H9 (cell line): Measurements from ENCODE around the gene PACC1. TPM values are rescaled to one million over a fixed set of nuclear protein-coding genes. Genes with fewer than 3 reads are reported as not detected.
A peak's percentile ranks its signal among the peaks of the same experiment; 100 is the strongest.

Source experiments
- DNase-seq: peaks from one replicate; pipeline ENCODE4 v3.0.0-alpha.2; 2017
- H2AFZ ChIP-seq: one replicate; pipeline ENCODE4 v1.6.1; 2013; ENCODE audit warnings: mild to moderate bottlenecking, low read length, control low read depth, moderate library complexity
- H2AK5ac ChIP-seq: 2 replicates; pipeline ENCODE4 v1.6.1; 2013; ENCODE audit warnings: low read length, control low read depth, mixed read lengths; ENCODE audit not compliant: insufficient read length
- H2BK120ac ChIP-seq: one replicate; pipeline ENCODE4 v1.6.1; 2013; ENCODE audit warnings: low read depth, mild to moderate bottlenecking, low read length, control low read depth, inconsistent platforms; ENCODE audit not compliant: poor library complexity, severe bottlenecking
- H2BK12ac ChIP-seq: 2 replicates; pipeline ENCODE4 v1.6.1; 2013; ENCODE audit warnings: low read length, control low read depth, mixed read lengths, low read depth; ENCODE audit not compliant: insufficient read length
- H2BK15ac ChIP-seq: 2 replicates; pipeline ENCODE4 v1.6.1; 2013; ENCODE audit warnings: low read depth, low read length, control low read depth
- H2BK20ac ChIP-seq: one replicate; pipeline ENCODE4 v1.6.1; 2013; ENCODE audit warnings: low read depth, mild to moderate bottlenecking, low read length, control low read depth, inconsistent platforms; ENCODE audit not compliant: poor library complexity, severe bottlenecking
- H2BK5ac ChIP-seq: 2 replicates; pipeline ENCODE4 v1.6.1; 2013; ENCODE audit warnings: low read length, control low read depth, mixed read lengths; ENCODE audit not compliant: insufficient read length
- H3K14ac ChIP-seq: 2 replicates; pipeline ENCODE4 v1.6.1; 2013; ENCODE audit warnings: low read length, control low read depth; ENCODE audit not compliant: insufficient read depth
- H3K18ac ChIP-seq: 2 replicates; pipeline ENCODE4 v1.6.1; 2013; ENCODE audit warnings: low read depth, mild to moderate bottlenecking, mixed read lengths, low read length, control low read depth; ENCODE audit not compliant: insufficient read length
- H3K23ac ChIP-seq: 2 replicates; pipeline ENCODE4 v1.6.1; 2013; ENCODE audit warnings: low read length, control low read depth, mixed read lengths, low read depth; ENCODE audit not compliant: insufficient read length
- H3K23me2 ChIP-seq: 2 replicates; pipeline ENCODE4 v1.6.1; 2013; ENCODE audit warnings: low read depth, mild to moderate bottlenecking, mixed read lengths, low read length, control low read depth; ENCODE audit not compliant: insufficient read length, poor library complexity, severe bottlenecking
- H3K27ac ChIP-seq: 2 replicates; pipeline ENCODE4 v1.5.1; 2013; ENCODE audit warnings: low read length, control low read depth, mixed read lengths, low read depth; ENCODE audit not compliant: insufficient read length
- H3K27me3 ChIP-seq: 2 replicates; pipeline ENCODE4 v1.6.1; 2013; ENCODE audit warnings: low read length, control low read depth, inconsistent platforms; ENCODE audit not compliant: insufficient read depth
- H3K4ac ChIP-seq: 2 replicates; pipeline ENCODE4 v1.6.1; 2013; ENCODE audit warnings: low read depth, mild to moderate bottlenecking, control low read depth, inconsistent platforms, low read length, moderate library complexity
- H3K4me1 ChIP-seq: 2 replicates; pipeline ENCODE4 v1.6.1; 2013; ENCODE audit warnings: low read length, control low read depth, inconsistent platforms; ENCODE audit not compliant: insufficient read depth
- H3K4me2 ChIP-seq: 2 replicates; pipeline ENCODE4 v1.6.1; 2013; ENCODE audit warnings: low read length, control low read depth, mixed read lengths; ENCODE audit not compliant: insufficient read length, insufficient read depth
- H3K56ac ChIP-seq: 2 replicates; pipeline ENCODE4 v1.6.1; 2013; ENCODE audit warnings: low read depth, mild to moderate bottlenecking, mixed read lengths, low read length, control low read depth; ENCODE audit not compliant: insufficient read length
- H3K79me1 ChIP-seq: 2 replicates; pipeline ENCODE4 v1.6.1; 2013; ENCODE audit warnings: low read depth, mild to moderate bottlenecking, moderate library complexity, low read length, control low read depth, inconsistent platforms; ENCODE audit not compliant: insufficient read depth, poor library complexity, severe bottlenecking
- H3K79me2 ChIP-seq: 2 replicates; pipeline ENCODE4 v1.6.1; 2013; ENCODE audit warnings: low read length, control low read depth, inconsistent platforms; ENCODE audit not compliant: insufficient read depth
- H3K9ac ChIP-seq: 2 replicates; pipeline ENCODE4 v1.6.1; 2013; ENCODE audit warnings: low read length, control low read depth, mixed read lengths; ENCODE audit not compliant: insufficient read length; ENCODE audit errors: extremely low read depth
- H3K9me3 ChIP-seq: one replicate; pipeline ENCODE4 v1.6.1; 2013; ENCODE audit warnings: low read depth, low read length, inconsistent platforms; ENCODE audit not compliant: control insufficient read depth
- H3T11ph ChIP-seq: one replicate; pipeline ENCODE4 v1.6.1; 2013; ENCODE audit warnings: mild to moderate bottlenecking, low read length, control low read depth, inconsistent platforms
- H4K20me1 ChIP-seq: one replicate; pipeline ENCODE4 v1.6.1; 2013; ENCODE audit not compliant: control insufficient read depth, insufficient read length, insufficient read depth
- H4K5ac ChIP-seq: 2 replicates; pipeline ENCODE4 v1.6.1; 2013; ENCODE audit warnings: low read depth, mild to moderate bottlenecking, mixed read lengths, low read length, control low read depth; ENCODE audit not compliant: insufficient read length
- H4K8ac ChIP-seq: replicated peaks from 2 replicates; pipeline ENCODE4 v1.6.1; 2013; ENCODE audit warnings: low read length, control low read depth, mixed read lengths, low read depth; ENCODE audit not compliant: insufficient read length
- H4K91ac ChIP-seq: 2 replicates; pipeline ENCODE4 v1.6.1; 2013; ENCODE audit warnings: low read depth, mild to moderate bottlenecking, moderate library complexity, mixed read lengths, low read length, control low read depth; ENCODE audit not compliant: insufficient read length
- H3K27ac Mint-ChIP-seq, 3 experiments: 2 replicates in 2 of 3; 3 replicates in 1 of 3; pipeline ENCODE4 v1.8.0; 2020 to 2021; ENCODE audit warnings: mixed read lengths in 3 of 3, mild to moderate bottlenecking in 1 of 3, moderate library complexity in 1 of 3
- H3K27me3 Mint-ChIP-seq: 2 replicates; pipeline ENCODE4 v1.8.0; 2021; ENCODE audit warnings: low read depth, mild to moderate bottlenecking, moderate library complexity, mixed read lengths
- H3K36me3 Mint-ChIP-seq, 3 experiments: 2 replicates in 2 of 3; 3 replicates in 1 of 3; pipeline ENCODE4 v1.8.0; 2020 to 2021; ENCODE audit warnings: low read depth in 3 of 3, mixed read lengths in 3 of 3; ENCODE audit not compliant: insufficient read depth in 1 of 3
- H3K4me1 Mint-ChIP-seq, 2 experiments: 2 replicates each; pipeline ENCODE4 v1.8.0; 2020; ENCODE audit warnings: mixed read lengths in 2 of 2
- H3K4me3 Mint-ChIP-seq, 2 experiments: 2 replicates in 1 of 2; 3 replicates in 1 of 2; pipeline ENCODE4 v1.8.0; 2020 to 2021; ENCODE audit warnings: mild to moderate bottlenecking in 2 of 2, mixed read lengths in 2 of 2, moderate library complexity in 1 of 2
- H3K9me3 Mint-ChIP-seq, 2 experiments: 2 replicates in 1 of 2; 3 replicates in 1 of 2; pipeline ENCODE4 v1.8.0; 2020; ENCODE audit warnings: mild to moderate bottlenecking in 2 of 2, mixed read lengths in 2 of 2, moderate library complexity in 1 of 2
- WGBS: extraction: QIAGEN DNeasy Blood & Tissue Kit; methylation state at CpG from one replicate; pipeline ENCODE4 v1.1.7; 2013; ENCODE audit warnings: missing lambda C conversion rate, low lambda C conversion rate, mixed read lengths; ENCODE audit not compliant: insufficient read length; ENCODE audit errors: extremely low coverage; 5-methylcytosine and 5-hydroxymethylcytosine counted together
- total RNA-seq: library from RNA; stranded (reverse); gene quantifications from 2 replicates; pipeline ENCODE4 v1.2.1, GENCODE V29; 2021
- TF ChIP-seq, protein P1 (sequence below): fragments of 200-600 bp; sonication (generic); conservative IDR thresholded peaks from 3 replicates; pipeline ENCODE4 v1.8.0; 2021; ENCODE audit warnings: antibody characterized with exemption, mild to moderate bottlenecking

PACC1 gene
- total RNA-seq, 1 experiment from 2014 or later, result 10.9 TPM

- Mint-ChIP-seq H3K27me3 (no peaks in the 10 kb centered on the region), H3K27ac (no peak overlapping the region)
Measured at GRCh38 chr1:212453156-212453857, 38.6 kb upstream of the PACC1 start.

More at GRCh38 chr1:212453156-212453857, 38.6 kb upstream of the PACC1 start:
- H2BK20ac ChIP-seq, result no peak overlapping the region
- DNase-seq, result no peak
- no peak overlapping the region for H4K8ac ChIP-seq
- no peaks in the 10 kb centered on the region for H3K79me2 ChIP-seq
- no peak overlapping the region for H2AK5ac ChIP-seq
- no peak overlapping the region for H2BK5ac ChIP-seq
- no peak overlapping the region for H3K56ac ChIP-seq
- H3K36me3 Mint-ChIP-seq, result no peaks in the 10 kb centered on the region
- no peaks in the 10 kb centered on the region for H3K27me3 ChIP-seq
- no peaks in the 10 kb centered on the region for H3K23me2 ChIP-seq
- no peak overlapping the region for H3K27ac ChIP-seq
- H3K14ac ChIP-seq, result peak overlapping the region; percentile 17; the same call in 1 of the 2 replicates
- H3K4me2 ChIP-seq, result no peak overlapping the region
- H3K4me3 Mint-ChIP-seq, result no peak overlapping the region
- no peak overlapping the region for H4K91ac ChIP-seq
- peaks cover 4 to 11% of the 10 kb centered on the region in 2 experiments; a peak in 3 of 4 replicates for H3K4me1 Mint-ChIP-seq
- no peak overlapping the region for H3T11ph ChIP-seq
- H2BK15ac ChIP-seq, result no peak overlapping the region
- no peak overlapping the region for H2BK120ac ChIP-seq
- no peak overlapping the region for H3K4ac ChIP-seq
- no peaks in the 10 kb centered on the region for H3K9me3 ChIP-seq
- WGBS, result no CpG with 5 or more reads among the region's 12 CpGs
- no peak overlapping the region for H3K23ac ChIP-seq
- H2BK12ac ChIP-seq, result no peak overlapping the region
- H4K5ac ChIP-seq, result no peak overlapping the region
- no peak overlapping the region for H2AFZ ChIP-seq
- no peak overlapping the region for H3K9ac ChIP-seq
- no peaks in the 10 kb centered on the region for H3K79me1 ChIP-seq
- no peaks in the 10 kb centered on the region for H3K4me1 ChIP-seq
- TF ChIP-seq, protein P1, sequence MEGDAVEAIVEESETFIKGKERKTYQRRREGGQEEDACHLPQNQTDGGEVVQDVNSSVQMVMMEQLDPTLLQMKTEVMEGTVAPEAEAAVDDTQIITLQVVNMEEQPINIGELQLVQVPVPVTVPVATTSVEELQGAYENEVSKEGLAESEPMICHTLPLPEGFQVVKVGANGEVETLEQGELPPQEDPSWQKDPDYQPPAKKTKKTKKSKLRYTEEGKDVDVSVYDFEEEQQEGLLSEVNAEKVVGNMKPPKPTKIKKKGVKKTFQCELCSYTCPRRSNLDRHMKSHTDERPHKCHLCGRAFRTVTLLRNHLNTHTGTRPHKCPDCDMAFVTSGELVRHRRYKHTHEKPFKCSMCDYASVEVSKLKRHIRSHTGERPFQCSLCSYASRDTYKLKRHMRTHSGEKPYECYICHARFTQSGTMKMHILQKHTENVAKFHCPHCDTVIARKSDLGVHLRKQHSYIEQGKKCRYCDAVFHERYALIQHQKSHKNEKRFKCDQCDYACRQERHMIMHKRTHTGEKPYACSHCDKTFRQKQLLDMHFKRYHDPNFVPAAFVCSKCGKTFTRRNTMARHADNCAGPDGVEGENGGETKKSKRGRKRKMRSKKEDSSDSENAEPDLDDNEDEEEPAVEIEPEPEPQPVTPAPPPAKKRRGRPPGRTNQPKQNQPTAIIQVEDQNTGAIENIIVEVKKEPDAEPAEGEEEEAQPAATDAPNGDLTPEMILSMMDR, result no peak
- H4K20me1 ChIP-seq, result no peaks in the 10 kb centered on the region
- peaks cover 0 to under 1% of the 10 kb centered on the region in 2 experiments; a peak in 1 of 5 replicates for H3K9me3 Mint-ChIP-seq
- no peak overlapping the region for H3K18ac ChIP-seq
